ENCODE measurements around the gene DCXR. TPM values are rescaled to one million over a fixed set of nuclear protein-coding genes. Genes with fewer than 3 reads are reported as not detected.

DCXR gene
- total RNA-seq, 1 donor from 2014 or later: 143 TPM

DNA sequence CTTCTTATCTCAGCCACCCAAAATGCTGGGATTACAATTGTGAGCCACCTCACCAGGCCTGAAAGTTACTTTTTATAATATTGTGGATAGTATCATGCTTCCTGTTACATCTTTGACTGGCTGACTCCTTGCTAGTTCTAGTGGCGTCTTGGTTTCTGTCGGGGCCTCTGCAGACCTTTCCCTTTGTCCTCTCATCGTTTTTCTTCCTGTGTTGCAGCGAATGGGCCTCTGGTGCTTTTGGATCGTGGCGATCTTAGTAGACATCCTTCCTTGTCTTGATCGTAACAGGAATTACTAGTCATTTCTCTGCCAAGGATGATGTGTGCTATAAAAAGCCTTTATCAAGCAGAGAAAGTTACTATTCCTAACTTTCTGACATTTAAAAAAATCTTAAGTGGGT lies 39.3 kb downstream of the DCXR start:
- H3K4me3 ChIP-seq: no peak overlapping the region
- no peak for DNase-seq
- no peak for ATAC-seq
- TF ChIP-seq, protein P1, sequence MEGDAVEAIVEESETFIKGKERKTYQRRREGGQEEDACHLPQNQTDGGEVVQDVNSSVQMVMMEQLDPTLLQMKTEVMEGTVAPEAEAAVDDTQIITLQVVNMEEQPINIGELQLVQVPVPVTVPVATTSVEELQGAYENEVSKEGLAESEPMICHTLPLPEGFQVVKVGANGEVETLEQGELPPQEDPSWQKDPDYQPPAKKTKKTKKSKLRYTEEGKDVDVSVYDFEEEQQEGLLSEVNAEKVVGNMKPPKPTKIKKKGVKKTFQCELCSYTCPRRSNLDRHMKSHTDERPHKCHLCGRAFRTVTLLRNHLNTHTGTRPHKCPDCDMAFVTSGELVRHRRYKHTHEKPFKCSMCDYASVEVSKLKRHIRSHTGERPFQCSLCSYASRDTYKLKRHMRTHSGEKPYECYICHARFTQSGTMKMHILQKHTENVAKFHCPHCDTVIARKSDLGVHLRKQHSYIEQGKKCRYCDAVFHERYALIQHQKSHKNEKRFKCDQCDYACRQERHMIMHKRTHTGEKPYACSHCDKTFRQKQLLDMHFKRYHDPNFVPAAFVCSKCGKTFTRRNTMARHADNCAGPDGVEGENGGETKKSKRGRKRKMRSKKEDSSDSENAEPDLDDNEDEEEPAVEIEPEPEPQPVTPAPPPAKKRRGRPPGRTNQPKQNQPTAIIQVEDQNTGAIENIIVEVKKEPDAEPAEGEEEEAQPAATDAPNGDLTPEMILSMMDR (IDR thresholded peaks at IDR 0.05): no peak
- H3K36me3 ChIP-seq: peaks cover 4% of the 10 kb centered on the region
- no peaks in the 10 kb centered on the region for H3K9me3 ChIP-seq
- intact Hi-C loops (cut with DNase I): no loop called here
- H3K4me1 ChIP-seq: peaks cover 3% of the 10 kb centered on the region
- no peak overlapping the region for H3K27ac ChIP-seq
- H3K27me3 ChIP-seq: no peaks in the 10 kb centered on the region

DNA sequence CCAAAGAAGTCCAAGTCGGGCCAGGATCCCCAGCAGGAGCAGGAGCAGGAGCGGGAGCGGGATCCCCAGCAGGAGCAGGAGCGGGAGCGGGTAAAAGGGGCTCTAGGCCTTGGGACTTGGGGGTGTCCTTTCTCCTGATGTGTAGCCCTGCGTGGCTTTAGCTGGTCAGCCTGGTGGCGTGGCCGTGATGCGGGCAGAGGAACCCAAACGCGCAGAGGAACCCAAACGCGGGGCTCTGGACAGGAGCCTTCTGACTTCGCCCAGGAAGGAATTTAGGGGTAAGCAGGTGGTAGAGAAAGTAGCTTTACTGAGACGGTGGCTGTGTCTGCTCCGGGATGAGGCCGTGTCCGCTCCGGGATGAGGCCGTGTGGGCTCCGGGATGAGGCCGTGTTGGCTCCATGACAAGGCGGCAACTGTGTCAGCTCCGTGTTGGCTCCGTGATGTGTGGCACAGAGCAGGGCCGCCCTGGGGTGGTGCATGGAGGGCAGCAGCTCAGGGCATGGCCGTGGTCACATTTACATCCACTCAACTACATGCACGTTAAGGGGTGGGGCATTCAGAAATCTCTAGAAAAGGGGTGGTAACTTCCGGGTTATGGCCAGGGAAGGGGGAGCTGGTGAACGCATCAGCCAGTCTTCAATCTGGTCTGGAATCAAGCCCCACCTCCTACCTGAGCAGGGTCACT lies 40.6 kb downstream of the DCXR start:
- DNase-seq (no peak), ATAC-seq (no peak)
- peaks cover 14% of the 10 kb centered on the region for H3K4me1 ChIP-seq
- H3K36me3 ChIP-seq: peaks cover 4% of the 10 kb centered on the region
- no peak overlapping the region for H3K4me3 ChIP-seq
- TF ChIP-seq, protein P1 (IDR thresholded peaks at IDR 0.05): no peak
- H3K27me3 ChIP-seq: no peaks in the 10 kb centered on the region
- H3K27ac ChIP-seq: no peak overlapping the region
- intact Hi-C loops (cut with DNase I): no loop called here
- H3K9me3 ChIP-seq: no peaks in the 10 kb centered on the region

DNA sequence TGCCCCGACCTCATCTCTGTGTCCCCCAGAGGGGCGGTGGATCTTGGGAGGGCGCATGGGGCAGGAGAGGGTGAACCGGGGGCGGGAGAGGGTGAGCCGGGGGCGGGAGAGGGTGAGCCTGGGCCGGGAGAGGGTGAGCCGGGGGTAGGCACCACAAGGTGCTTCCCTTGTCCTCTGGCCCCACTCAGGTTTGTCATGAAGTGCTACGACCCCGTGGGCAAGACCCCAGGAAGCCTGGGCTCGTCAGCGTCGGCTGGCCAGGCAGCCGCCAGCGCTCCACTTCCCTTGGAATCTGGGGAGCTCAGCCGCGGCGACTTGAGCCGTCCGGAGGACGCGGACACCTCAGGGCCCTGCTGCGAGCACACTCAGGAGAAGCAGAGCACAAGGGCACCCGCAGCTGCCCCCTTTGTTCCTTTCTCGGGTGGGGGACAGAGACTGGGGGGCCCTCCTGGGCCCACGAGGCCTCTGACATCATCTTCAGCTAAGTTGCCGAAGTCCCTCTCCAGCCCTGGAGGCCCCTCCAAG lies 41.2 kb downstream of the DCXR start:
- Histone ChIP-seq H3K9me3 (no peaks in the 10 kb centered on the region), H3K27me3 (no peaks in the 10 kb centered on the region), H3K4me1 (peaks cover 20% of the 10 kb centered on the region), H3K27ac (no peak overlapping the region), H3K4me3 (no peak overlapping the region), H3K36me3 (peaks cover 4% of the 10 kb centered on the region)
- ATAC-seq: no peak
- TF ChIP-seq, protein P1 (IDR thresholded peaks at IDR 0.05): no peak
- no peak for DNase-seq
- intact Hi-C loops (cut with DNase I): no loop called here

DNA sequence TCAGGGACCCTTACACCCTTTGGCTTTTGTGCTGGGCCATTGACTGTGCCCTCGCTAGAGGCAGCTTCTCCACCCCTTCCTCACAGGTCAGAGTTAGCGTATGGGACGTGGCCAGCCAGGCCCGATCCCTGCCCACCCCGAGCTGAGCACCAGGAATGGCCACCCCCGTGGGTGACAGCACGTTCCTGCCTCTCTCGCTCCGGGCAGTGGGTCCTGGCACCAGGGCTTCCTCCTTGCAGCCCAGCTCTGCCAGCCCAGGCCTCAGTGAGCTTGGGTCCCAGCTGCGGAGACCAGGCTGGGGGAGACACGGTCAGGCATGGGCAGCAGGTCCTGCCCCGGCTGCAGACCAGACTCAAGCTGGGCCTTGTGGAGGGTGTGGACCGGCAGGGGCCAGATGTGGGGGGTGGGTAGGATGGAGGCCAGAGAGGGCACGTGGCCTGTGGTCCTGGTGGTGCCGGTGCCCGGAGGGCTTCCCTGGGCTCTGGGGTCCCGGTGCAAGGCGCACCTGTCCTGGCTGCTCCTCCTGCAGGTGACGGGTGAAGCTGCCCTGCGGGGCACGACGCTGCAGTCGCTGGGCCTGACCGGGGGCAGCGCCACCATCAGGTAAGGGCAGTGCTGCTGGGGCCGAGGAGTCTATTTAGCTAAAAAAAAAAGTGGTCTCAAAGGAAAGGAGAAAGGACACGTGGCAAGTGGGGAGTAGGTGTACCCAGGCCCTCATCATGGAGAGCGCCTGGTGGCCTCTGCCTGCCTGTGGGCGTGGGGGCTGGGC lies 41.9 kb downstream of the DCXR start:
- TF ChIP-seq, protein P1 (IDR thresholded peaks at IDR 0.05): no peak
- intact Hi-C loops (cut with DNase I): no loop called here
- Histone ChIP-seq H3K36me3 (peaks cover 4% of the 10 kb centered on the region), H3K4me3 (no peak overlapping the region), H3K27me3 (no peaks in the 10 kb centered on the region), H3K27ac (no peak overlapping the region), H3K4me1 (peaks cover 26% of the 10 kb centered on the region), H3K9me3 (no peaks in the 10 kb centered on the region)
- ATAC-seq (no peak), DNase-seq (no peak)

DNA sequence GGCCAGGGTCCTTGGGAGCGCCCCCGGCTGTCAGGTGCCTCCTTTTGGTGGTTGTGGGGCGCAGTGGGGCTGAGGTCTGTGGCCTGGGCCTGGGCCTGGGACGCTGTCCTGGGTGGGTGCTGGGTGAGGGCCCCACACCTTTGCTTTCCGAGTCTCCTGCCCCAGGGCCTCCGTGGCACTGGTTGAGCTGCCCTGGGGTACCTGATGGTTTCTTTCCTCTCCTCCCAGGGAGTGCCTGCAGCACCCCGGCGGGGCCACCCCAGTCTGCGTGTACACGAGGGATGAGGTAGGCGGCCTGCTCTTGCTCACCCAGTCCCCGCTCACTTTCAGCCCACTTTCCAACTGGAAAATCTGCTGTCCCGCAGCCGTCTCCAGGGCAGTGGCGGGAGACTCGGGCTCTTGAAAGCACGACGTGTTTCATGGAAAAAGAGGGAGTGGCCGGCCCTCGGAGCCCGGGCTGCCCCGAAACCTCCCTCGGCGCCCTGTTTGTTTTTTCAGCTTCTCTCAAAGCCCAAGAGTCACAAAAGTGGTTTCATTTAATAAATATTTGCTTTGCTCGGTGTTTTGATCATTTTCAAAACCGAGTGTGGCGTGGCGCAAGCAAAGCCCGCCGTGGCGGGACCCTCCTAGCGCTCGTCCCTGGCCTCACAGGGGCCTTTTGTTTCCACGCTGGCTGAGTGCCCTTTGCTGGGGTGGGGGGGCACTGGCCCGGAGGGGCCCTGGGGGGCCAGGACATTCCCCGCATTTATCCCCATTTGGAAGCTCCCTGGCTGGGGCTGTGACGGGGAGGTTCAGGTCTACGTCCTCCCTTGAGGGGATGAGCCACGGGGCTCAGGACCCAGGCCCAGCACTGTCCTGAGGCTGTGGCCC lies 42.7 kb downstream of the DCXR start:
- peaks cover 4% of the 10 kb centered on the region for H3K36me3 ChIP-seq
- peaks cover 26% of the 10 kb centered on the region for H3K4me1 ChIP-seq
- DNase-seq (no peak), ATAC-seq (no peak)
- H3K9me3 ChIP-seq: no peaks in the 10 kb centered on the region
- intact Hi-C loops (cut with DNase I): no loop called here
- no peak overlapping the region for H3K4me3 ChIP-seq
- H3K27me3 ChIP-seq: no peaks in the 10 kb centered on the region
- TF ChIP-seq, protein P1 (IDR thresholded peaks at IDR 0.05): no peak
- no peak overlapping the region for H3K27ac ChIP-seq
